H9 (cell line): Measurements from ENCODE around the gene IL1RAPL1. TPM values are rescaled to one million over a fixed set of nuclear protein-coding genes. Genes with fewer than 3 reads are reported as not detected.

Experiments
- DNase-seq: peaks from one replicate; pipeline ENCODE4 v3.0.0-alpha.2; 2017
- H2AFZ ChIP-seq: one replicate; pipeline ENCODE4 v1.6.1; 2013; ENCODE audit warnings: mild to moderate bottlenecking, low read length, control low read depth, moderate library complexity
- H2AK5ac ChIP-seq: 2 replicates; pipeline ENCODE4 v1.6.1; 2013; ENCODE audit warnings: low read length, control low read depth, mixed read lengths; ENCODE audit not compliant: insufficient read length
- H2BK120ac ChIP-seq: one replicate; pipeline ENCODE4 v1.6.1; 2013; ENCODE audit warnings: low read depth, mild to moderate bottlenecking, low read length, control low read depth, inconsistent platforms; ENCODE audit not compliant: poor library complexity, severe bottlenecking
- H2BK12ac ChIP-seq: 2 replicates; pipeline ENCODE4 v1.6.1; 2013; ENCODE audit warnings: low read length, control low read depth, mixed read lengths, low read depth; ENCODE audit not compliant: insufficient read length
- H2BK15ac ChIP-seq: 2 replicates; pipeline ENCODE4 v1.6.1; 2013; ENCODE audit warnings: low read depth, low read length, control low read depth
- H2BK20ac ChIP-seq: one replicate; pipeline ENCODE4 v1.6.1; 2013; ENCODE audit warnings: low read depth, mild to moderate bottlenecking, low read length, control low read depth, inconsistent platforms; ENCODE audit not compliant: poor library complexity, severe bottlenecking
- H2BK5ac ChIP-seq: 2 replicates; pipeline ENCODE4 v1.6.1; 2013; ENCODE audit warnings: low read length, control low read depth, mixed read lengths; ENCODE audit not compliant: insufficient read length
- H3K14ac ChIP-seq: 2 replicates; pipeline ENCODE4 v1.6.1; 2013; ENCODE audit warnings: low read length, control low read depth; ENCODE audit not compliant: insufficient read depth
- H3K18ac ChIP-seq: 2 replicates; pipeline ENCODE4 v1.6.1; 2013; ENCODE audit warnings: low read depth, mild to moderate bottlenecking, mixed read lengths, low read length, control low read depth; ENCODE audit not compliant: insufficient read length
- H3K23ac ChIP-seq: 2 replicates; pipeline ENCODE4 v1.6.1; 2013; ENCODE audit warnings: low read length, control low read depth, mixed read lengths, low read depth; ENCODE audit not compliant: insufficient read length
- H3K23me2 ChIP-seq: 2 replicates; pipeline ENCODE4 v1.6.1; 2013; ENCODE audit warnings: low read depth, mild to moderate bottlenecking, mixed read lengths, low read length, control low read depth; ENCODE audit not compliant: insufficient read length, poor library complexity, severe bottlenecking
- H3K27ac ChIP-seq: 2 replicates; pipeline ENCODE4 v1.5.1; 2013; ENCODE audit warnings: low read length, control low read depth, mixed read lengths, low read depth; ENCODE audit not compliant: insufficient read length
- H3K27me3 ChIP-seq: 2 replicates; pipeline ENCODE4 v1.6.1; 2013; ENCODE audit warnings: low read length, control low read depth, inconsistent platforms; ENCODE audit not compliant: insufficient read depth
- H3K4ac ChIP-seq: 2 replicates; pipeline ENCODE4 v1.6.1; 2013; ENCODE audit warnings: low read depth, mild to moderate bottlenecking, control low read depth, inconsistent platforms, low read length, moderate library complexity
- H3K4me1 ChIP-seq: 2 replicates; pipeline ENCODE4 v1.6.1; 2013; ENCODE audit warnings: low read length, control low read depth, inconsistent platforms; ENCODE audit not compliant: insufficient read depth
- H3K4me2 ChIP-seq: 2 replicates; pipeline ENCODE4 v1.6.1; 2013; ENCODE audit warnings: low read length, control low read depth, mixed read lengths; ENCODE audit not compliant: insufficient read length, insufficient read depth
- H3K56ac ChIP-seq: 2 replicates; pipeline ENCODE4 v1.6.1; 2013; ENCODE audit warnings: low read depth, mild to moderate bottlenecking, mixed read lengths, low read length, control low read depth; ENCODE audit not compliant: insufficient read length
- H3K79me1 ChIP-seq: 2 replicates; pipeline ENCODE4 v1.6.1; 2013; ENCODE audit warnings: low read depth, mild to moderate bottlenecking, moderate library complexity, low read length, control low read depth, inconsistent platforms; ENCODE audit not compliant: insufficient read depth, poor library complexity, severe bottlenecking
- H3K79me2 ChIP-seq: 2 replicates; pipeline ENCODE4 v1.6.1; 2013; ENCODE audit warnings: low read length, control low read depth, inconsistent platforms; ENCODE audit not compliant: insufficient read depth
- H3K9ac ChIP-seq: 2 replicates; pipeline ENCODE4 v1.6.1; 2013; ENCODE audit warnings: low read length, control low read depth, mixed read lengths; ENCODE audit not compliant: insufficient read length; ENCODE audit errors: extremely low read depth
- H3K9me3 ChIP-seq: one replicate; pipeline ENCODE4 v1.6.1; 2013; ENCODE audit warnings: low read depth, low read length, inconsistent platforms; ENCODE audit not compliant: control insufficient read depth
- H3T11ph ChIP-seq: one replicate; pipeline ENCODE4 v1.6.1; 2013; ENCODE audit warnings: mild to moderate bottlenecking, low read length, control low read depth, inconsistent platforms
- H4K20me1 ChIP-seq: one replicate; pipeline ENCODE4 v1.6.1; 2013; ENCODE audit not compliant: control insufficient read depth, insufficient read length, insufficient read depth
- H4K5ac ChIP-seq: 2 replicates; pipeline ENCODE4 v1.6.1; 2013; ENCODE audit warnings: low read depth, mild to moderate bottlenecking, mixed read lengths, low read length, control low read depth; ENCODE audit not compliant: insufficient read length
- H4K8ac ChIP-seq: replicated peaks from 2 replicates; pipeline ENCODE4 v1.6.1; 2013; ENCODE audit warnings: low read length, control low read depth, mixed read lengths, low read depth; ENCODE audit not compliant: insufficient read length
- H4K91ac ChIP-seq: 2 replicates; pipeline ENCODE4 v1.6.1; 2013; ENCODE audit warnings: low read depth, mild to moderate bottlenecking, moderate library complexity, mixed read lengths, low read length, control low read depth; ENCODE audit not compliant: insufficient read length
- H3K27ac Mint-ChIP-seq, 3 experiments: 2 replicates in 2 of 3; 3 replicates in 1 of 3; pipeline ENCODE4 v1.8.0; 2020 to 2021; ENCODE audit warnings: mixed read lengths in 3 of 3, mild to moderate bottlenecking in 1 of 3, moderate library complexity in 1 of 3
- H3K27me3 Mint-ChIP-seq: 2 replicates; pipeline ENCODE4 v1.8.0; 2021; ENCODE audit warnings: low read depth, mild to moderate bottlenecking, moderate library complexity, mixed read lengths
- H3K36me3 Mint-ChIP-seq, 3 experiments: 2 replicates in 2 of 3; 3 replicates in 1 of 3; pipeline ENCODE4 v1.8.0; 2020 to 2021; ENCODE audit warnings: low read depth in 3 of 3, mixed read lengths in 3 of 3; ENCODE audit not compliant: insufficient read depth in 1 of 3
- H3K4me1 Mint-ChIP-seq, 2 experiments: 2 replicates each; pipeline ENCODE4 v1.8.0; 2020; ENCODE audit warnings: mixed read lengths in 2 of 2
- H3K4me3 Mint-ChIP-seq, 2 experiments: 2 replicates in 1 of 2; 3 replicates in 1 of 2; pipeline ENCODE4 v1.8.0; 2020 to 2021; ENCODE audit warnings: mild to moderate bottlenecking in 2 of 2, mixed read lengths in 2 of 2, moderate library complexity in 1 of 2
- H3K9me3 Mint-ChIP-seq, 2 experiments: 2 replicates in 1 of 2; 3 replicates in 1 of 2; pipeline ENCODE4 v1.8.0; 2020; ENCODE audit warnings: mild to moderate bottlenecking in 2 of 2, mixed read lengths in 2 of 2, moderate library complexity in 1 of 2
- total RNA-seq: library from RNA; stranded (reverse); gene quantifications from 2 replicates; pipeline ENCODE4 v1.2.1, GENCODE V29; 2021
- TF ChIP-seq, protein P1 (sequence below): fragments of 200-600 bp; sonication (generic); conservative IDR thresholded peaks from 3 replicates; pipeline ENCODE4 v1.8.0; 2021; ENCODE audit warnings: antibody characterized with exemption, mild to moderate bottlenecking

The IL1RAPL1 gene
- total RNA-seq, 1 experiment from 2014 or later, result 0.31 TPM

DNA sequence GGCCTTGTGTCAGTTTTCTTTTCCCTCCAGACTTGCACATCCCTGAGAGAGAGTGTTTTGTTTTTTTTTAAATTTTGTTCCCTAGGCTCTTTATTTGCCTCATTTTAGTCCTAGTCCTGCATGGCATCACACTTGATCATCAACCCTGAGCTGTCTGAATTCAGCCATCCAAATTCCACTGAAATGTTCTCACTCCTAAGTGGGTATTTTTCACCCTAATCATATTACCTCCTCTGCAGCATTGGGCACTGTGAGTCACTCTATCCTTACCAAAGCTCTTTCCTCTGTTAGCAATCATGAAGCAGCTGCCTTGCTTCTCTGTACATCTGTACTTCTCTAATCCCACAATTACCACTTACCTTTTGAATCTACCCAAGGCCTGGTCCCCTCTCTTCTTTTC lies 1271.5 kb downstream of the IL1RAPL1 start:
- Histone ChIP-seq H3K23me2 (no peaks in the 10 kb centered on the region), H2BK12ac (no peak overlapping the region), H2AFZ (no peak overlapping the region), H4K8ac (no peak overlapping the region), H3K27me3 (no peaks in the 10 kb centered on the region), H3K14ac (no peak overlapping the region), H3K79me2 (no peaks in the 10 kb centered on the region), H3K18ac (no peak overlapping the region), H3K4me1 (no peaks in the 10 kb centered on the region), H2BK15ac (no peak overlapping the region), H2BK5ac (no peak overlapping the region), H3K4ac (no peak overlapping the region), H4K91ac (no peak overlapping the region), H3T11ph (no peak overlapping the region), H2BK20ac (no peak overlapping the region), H3K9me3 (no peaks in the 10 kb centered on the region), H3K79me1 (no peaks in the 10 kb centered on the region), H2BK120ac (no peak overlapping the region), H4K20me1 (no peaks in the 10 kb centered on the region), H2AK5ac (no peak overlapping the region), H3K56ac (no peak overlapping the region), H3K23ac (no peak overlapping the region), H3K4me2 (no peak overlapping the region), H3K27ac (no peak overlapping the region), H3K9ac (no peak overlapping the region), H4K5ac (no peak overlapping the region)
- no peaks in the 10 kb centered on the region for H3K27me3 Mint-ChIP-seq
- TF ChIP-seq, protein P1, sequence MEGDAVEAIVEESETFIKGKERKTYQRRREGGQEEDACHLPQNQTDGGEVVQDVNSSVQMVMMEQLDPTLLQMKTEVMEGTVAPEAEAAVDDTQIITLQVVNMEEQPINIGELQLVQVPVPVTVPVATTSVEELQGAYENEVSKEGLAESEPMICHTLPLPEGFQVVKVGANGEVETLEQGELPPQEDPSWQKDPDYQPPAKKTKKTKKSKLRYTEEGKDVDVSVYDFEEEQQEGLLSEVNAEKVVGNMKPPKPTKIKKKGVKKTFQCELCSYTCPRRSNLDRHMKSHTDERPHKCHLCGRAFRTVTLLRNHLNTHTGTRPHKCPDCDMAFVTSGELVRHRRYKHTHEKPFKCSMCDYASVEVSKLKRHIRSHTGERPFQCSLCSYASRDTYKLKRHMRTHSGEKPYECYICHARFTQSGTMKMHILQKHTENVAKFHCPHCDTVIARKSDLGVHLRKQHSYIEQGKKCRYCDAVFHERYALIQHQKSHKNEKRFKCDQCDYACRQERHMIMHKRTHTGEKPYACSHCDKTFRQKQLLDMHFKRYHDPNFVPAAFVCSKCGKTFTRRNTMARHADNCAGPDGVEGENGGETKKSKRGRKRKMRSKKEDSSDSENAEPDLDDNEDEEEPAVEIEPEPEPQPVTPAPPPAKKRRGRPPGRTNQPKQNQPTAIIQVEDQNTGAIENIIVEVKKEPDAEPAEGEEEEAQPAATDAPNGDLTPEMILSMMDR, result no peak
- H3K9me3 Mint-ChIP-seq, result peaks cover 0 to 36% of the 10 kb centered on the region in 2 experiments; a peak in 4 of 5 replicates
- peaks cover 0 to 1% (median 0%) of the 10 kb centered on the region in 3 experiments; a peak in 2 of 7 replicates for H3K36me3 Mint-ChIP-seq
- H3K27ac Mint-ChIP-seq, result no peak overlapping the region; a peak in 1 of 7 replicates
- H3K4me3 Mint-ChIP-seq, result no peak overlapping the region
- no peaks in the 10 kb centered on the region; a peak in 1 of 4 replicates for H3K4me1 Mint-ChIP-seq
- DNase-seq, result no peak
